NCI-H2196 treated with DMSO at 0.1 percent for 48 hours (cell line): ENCODE results near the gene TNS4.
"Not testable (repeated sequence)": the region's sequence is repeated elsewhere in the genome, so short reads cannot be mapped to it uniquely, and the experiment has no call there.

Experiments
- DNase-seq: peaks from one replicate; lab custom pipeline; 2025; ENCODE audit not compliant: unreplicated experiment; lab: John Stamatoyannopoulos, UW

The TNS4 gene, protein sequence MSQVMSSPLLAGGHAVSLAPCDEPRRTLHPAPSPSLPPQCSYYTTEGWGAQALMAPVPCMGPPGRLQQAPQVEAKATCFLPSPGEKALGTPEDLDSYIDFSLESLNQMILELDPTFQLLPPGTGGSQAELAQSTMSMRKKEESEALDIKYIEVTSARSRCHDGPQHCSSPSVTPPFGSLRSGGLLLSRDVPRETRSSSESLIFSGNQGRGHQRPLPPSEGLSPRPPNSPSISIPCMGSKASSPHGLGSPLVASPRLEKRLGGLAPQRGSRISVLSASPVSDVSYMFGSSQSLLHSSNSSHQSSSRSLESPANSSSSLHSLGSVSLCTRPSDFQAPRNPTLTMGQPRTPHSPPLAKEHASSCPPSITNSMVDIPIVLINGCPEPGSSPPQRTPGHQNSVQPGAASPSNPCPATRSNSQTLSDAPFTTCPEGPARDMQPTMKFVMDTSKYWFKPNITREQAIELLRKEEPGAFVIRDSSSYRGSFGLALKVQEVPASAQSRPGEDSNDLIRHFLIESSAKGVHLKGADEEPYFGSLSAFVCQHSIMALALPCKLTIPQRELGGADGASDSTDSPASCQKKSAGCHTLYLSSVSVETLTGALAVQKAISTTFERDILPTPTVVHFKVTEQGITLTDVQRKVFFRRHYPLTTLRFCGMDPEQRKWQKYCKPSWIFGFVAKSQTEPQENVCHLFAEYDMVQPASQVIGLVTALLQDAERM

DNA sequence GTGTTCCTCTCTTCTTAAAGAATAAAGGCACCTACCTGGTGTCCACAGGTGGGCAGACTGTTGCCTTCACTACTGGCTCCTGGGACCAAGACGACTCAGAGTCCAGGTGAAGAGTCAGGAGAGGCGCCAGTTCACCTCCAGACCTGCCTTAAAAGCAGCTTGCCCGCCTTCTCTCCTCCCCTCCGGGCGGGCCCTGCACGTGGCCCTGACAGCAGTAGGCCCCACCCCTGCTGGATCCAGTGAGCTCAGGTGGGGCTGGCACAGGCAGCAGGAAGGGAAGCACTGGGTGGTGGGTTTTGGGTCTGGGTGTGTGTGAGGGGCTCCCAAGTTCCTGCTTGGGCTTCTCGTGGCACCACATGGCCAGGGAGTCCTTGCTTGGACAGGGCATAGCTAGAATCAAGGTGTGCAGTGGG lies at the start of gene TNS4:
TNS4 (minus strand) TSS at position 125 of the 413 bp plus-strand sequence. CDS start 5,198 bp downstream, outside the sequence.
- no peak for DNase-seq

DNA sequence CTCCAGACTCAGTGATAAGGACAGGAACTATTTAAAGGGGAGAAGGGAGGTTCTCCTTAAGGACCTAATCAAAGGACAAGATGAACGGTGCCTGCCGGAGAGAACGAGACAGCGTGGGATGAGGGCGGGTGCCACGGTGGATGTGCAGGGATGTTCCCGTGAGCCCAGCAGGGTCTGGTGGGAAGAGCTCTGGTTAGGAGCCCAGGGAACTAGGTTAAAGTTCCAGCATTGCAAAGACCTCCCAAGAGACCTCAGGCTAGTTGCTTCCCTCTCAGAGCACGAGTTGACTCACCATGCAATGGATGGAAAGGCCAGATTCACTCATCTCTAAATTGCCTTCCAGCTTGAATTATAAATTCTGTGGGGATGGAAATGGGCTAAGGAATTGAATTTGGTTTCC lies 49.2 kb upstream of the TNS4 start:
- DNase-seq: no peak

DNA sequence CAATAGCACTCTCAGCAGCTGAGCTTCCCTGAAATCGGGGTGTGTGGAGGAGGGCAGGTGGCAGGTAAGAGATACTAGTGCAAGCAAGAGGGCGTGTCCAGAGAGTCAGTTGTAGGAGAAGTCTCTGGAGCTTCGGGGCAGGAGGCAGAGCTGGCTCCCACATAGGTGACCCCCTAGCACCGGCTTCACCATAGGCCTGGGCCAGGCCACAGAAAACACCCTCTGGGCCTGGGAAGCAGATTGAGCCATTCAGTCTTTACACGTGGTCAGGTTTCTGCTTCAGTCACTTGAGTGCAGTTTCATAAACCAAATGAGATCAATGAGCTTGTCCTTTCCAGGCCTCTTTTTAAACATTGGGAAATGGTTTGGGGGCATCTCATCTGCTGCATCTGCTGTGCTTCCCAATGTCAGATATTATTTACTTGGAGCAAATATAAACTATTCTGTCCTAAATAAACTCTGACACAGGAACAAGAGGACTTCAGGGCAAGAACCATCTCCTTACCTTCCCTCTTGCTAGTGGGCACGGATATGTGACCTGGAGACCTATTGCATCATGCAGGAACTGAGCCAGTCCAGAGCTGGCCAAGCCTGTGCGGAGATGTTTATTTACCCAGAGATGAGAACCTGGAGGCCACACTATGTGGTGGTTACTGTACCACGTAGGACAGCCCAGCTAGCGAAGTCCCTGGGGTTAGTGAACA lies 47.7 kb upstream of the TNS4 start:
- DNase-seq: peak; percentile 33

DNA sequence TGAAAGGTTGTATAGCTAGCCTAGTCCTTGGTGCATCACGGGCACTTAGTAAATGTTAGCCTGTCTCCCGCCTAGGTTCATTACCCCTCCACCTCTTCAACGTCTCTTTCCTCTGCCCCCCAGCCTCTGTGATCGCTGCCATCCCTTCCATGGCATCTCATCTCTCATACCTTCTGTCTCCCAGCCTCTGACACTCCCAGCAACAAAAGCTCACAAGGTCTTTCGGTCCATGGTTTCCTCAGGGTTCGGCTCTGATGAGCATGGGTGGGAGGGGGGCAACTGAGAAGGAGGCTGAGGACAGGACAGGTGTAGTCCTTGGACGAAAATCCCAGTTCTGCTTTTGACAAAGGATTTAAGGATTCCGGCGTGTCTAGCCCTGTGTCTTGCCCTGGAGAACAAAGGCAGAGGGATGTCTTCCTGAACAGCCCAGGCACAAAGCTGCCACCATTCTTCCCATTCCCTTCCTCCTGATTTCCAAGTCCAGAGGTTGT lies 47.1 kb upstream of the TNS4 start:
- DNase-seq: no peak

DNA sequence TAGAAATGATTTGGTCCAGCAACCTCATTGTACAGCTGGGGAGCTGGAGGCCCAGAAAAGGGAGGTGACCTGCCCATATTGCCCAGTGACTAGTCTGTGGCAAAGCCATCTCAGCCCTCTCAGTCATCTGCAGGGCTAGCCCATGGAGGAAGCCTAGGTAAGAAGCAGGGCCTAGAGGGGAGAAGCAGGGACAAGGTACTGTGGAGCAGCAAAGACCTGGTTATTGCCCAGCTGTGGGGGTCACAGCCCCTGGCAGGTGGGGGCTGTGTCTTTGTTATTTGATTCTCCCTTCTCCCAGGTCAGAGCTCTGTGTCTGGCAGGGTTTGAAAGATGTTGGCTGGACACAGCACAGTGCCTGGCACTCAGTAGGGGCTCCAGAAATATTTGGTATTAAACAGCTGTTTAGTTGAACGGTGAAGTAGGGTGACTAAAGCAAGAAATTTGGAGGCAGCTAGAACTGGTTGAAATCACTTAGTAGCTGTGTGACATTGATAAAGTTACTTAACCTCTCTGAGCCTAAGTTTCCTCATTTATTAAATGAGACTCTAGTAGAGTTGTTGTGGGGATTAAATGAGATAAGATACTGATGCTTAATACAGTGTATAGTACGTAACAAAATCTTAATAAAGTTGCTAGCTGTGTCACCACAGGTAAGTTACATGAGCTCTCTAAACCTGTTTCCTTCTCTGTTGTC lies 46.5 kb upstream of the TNS4 start:
- DNase-seq: no peak

DNA sequence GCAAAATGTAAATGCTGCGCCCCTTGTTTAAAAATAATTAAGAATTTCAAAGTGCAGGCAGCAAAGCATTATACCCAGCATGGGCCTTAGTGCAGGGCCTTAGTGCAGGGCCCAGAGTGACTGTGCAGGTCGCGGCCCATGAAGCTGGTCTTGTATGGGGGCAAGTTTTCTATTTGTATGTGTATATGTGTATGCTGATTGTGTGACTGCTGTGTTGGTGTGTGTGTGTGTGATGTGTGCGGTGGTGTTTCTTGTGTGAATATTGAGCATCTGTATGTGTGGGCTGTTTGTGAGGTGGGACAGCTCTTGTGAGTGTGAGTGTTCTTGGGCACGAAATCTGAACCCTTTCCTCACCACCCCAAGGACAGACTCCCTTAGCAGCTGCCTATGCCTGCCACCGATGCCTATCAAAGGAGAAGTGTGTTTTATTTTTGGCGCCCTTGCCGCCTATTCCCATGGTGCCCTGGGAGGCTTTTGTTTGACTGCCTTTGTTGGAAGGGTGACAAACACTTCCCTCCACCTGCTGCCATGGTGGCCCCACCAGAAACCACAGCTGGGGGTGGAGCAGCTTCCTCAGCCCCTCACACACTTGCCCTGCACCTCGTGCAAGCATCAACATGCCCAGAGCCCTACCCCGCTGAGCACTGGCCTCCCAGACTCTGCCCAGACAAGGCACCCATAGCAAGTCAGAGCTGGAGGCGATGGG lies 45.8 kb upstream of the TNS4 start:
- DNase-seq: peak; percentile 80

DNA sequence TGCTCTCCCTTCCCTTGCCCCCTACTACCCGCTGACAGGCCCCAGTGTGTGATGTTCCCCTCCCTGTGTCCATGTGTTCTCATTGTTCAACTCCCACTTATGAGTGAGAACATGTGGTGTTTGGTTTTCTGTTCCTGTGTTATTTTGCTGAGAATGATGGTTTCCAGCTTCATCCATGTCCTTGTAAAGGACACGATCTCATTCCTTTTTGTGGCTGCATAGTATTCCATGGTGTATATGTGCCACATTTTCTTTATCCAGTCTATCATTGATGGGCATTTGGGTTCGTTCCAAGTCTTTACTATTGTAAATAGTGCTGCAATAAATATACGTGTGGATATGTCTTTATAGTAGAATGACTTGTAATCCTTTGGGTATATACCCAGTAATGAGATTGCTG lies 45.1 kb upstream of the TNS4 start:
- DNase-seq: not testable (repeated sequence)

DNA sequence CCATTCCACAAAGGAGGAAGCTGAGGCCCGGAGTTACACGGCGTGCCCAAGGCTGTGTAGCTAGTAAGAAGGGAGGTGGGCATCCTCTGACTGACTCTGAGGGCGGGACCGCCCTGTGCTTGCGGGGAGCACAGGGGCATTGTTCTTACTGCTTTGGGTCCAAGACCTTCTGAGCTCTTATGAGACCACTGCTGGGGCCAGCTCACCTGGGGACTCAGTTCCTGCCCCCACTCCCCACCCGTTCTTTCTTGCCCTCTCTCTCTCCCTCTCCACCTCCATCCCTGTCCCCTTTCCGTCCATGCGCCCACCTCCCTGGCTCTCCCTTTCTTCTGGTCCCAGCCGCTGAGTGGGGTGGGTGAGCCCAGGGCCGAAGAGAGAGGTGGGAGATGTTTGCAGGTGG lies 44.2 kb upstream of the TNS4 start:
- DNase-seq: no peak

DNA sequence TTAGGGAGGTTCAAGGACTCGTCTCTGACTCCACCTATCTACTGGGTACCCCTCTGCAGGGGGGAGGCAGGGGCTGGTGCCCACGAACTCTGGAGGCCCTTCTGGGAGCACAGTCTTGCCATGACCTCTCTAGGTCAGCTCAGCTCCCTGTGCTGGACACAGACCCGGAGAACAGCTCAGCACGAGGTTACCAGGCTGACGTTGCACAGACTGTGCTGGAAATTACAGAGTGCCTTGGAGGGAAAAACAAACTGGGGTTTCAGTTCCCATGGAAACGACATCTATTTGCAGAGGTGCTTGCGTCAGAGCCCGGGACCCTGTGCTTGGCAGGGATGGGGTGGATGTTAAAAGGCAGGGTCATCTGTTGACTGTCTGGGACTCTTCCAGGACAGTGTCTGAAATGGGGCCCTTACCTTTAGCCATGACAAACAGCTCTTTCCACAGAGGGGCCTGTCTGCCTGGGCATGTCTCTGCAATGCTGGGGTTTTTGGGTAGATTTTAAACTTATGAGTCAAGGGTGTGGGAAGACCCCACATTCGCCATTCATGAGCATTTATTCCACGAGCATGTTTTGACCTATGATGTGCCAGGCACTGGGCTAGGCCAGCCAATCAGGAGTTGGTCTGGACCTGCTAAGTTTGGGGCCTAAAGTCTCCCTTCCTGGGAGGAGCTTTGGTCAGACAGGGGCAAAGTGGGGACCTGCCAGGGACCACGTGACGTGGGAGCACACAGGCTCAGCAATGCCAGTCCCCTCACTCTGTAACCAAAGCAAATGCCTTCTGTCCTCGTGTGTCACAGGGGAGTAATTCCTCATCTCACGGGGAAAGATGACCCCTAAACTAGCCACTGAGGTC lies 41.4 kb upstream of the TNS4 start:
- DNase-seq: no peak

DNA sequence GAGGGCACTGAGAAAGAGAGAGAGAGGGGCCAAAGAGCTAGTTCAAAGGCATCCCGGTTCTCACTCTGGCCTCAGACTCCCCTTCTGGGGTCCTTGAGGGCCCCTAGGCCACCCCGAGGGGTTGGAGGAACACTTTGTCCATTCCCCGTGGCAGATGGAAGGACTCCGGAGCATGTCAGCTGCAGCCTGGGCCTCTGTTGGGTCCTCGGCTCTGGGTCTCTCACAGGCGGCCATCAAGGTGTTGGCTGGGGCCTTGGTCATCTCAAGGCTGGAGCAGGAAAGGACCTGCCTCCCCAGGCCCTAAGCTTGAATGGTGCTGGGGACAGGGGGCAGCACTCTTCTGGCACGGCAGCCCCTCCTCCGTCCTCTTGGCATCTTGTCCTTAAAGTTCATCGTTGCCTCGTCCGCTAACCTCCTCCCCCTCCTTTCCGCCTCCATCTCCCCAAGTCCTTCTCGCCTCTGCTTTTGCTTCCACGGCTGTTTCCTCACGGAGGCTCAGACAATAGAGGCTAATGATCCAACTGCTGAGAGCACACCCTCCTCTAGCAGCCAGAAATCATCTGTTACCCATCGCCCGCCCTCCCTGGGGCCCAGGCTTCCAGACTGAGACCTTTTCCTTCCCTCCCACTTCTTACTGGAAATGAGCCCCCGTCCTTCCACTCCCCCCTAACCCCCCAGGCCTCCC lies 40.6 kb upstream of the TNS4 start:
- DNase-seq: no peak

DNA sequence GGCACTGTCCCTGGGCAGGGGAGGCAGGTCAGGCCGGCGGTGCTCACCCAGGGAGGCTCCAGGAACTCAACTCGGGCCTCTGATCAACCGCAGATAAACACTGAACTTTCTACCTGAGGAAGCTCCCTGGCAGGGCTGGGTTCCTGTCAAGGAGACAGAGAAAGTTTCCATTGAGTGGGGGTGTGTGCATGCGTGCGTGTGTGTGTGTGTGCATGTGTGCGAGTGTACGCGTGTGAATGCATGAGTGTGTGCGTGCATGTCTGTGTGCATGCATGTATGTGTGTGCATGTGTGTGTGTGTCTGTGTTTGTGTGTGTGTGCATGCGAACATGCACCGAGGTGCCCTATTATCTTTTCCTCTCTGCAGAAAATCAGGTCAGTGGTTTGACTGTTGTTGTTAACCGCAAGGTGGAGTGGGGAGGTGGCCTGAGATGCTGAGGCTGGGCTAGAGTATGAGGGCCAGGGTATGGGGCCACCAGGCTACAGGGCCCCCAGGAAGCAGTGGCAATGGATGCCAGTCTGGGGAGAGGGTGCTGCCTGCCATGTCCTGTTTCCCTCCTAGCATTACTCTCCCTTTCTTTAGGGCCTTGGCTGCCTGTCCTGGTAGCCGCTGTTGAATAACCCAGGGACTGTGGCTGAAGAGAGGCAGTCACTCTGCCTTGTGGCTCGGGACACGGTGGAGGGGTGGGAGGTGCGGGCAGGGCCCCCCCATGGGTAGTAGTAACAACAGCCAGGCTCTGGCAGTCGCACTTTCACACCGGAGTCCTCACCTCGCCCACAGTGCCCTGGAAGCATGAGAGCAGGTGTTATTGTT lies 39.8 kb upstream of the TNS4 start:
- no peak for DNase-seq

DNA sequence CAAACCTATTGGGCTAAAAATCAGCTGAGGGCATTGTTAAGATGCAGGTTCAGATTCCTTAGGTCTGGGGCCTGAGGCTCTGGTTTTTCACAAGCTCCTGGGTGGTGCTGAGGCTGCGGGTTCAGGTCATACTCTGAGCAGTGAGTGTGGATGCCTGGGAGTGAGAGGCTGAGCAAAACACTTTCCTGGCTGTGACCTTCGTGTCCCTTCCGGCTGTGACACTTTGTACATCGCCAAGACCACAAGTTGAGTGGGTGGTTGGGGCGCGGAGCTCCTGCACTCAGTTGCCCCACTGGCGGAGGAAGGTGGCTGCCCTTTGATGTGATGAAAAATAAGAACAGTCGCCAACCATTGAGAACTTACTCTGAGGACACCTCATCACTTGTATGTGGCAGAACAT lies 39.0 kb upstream of the TNS4 start:
- no peak for DNase-seq

DNA sequence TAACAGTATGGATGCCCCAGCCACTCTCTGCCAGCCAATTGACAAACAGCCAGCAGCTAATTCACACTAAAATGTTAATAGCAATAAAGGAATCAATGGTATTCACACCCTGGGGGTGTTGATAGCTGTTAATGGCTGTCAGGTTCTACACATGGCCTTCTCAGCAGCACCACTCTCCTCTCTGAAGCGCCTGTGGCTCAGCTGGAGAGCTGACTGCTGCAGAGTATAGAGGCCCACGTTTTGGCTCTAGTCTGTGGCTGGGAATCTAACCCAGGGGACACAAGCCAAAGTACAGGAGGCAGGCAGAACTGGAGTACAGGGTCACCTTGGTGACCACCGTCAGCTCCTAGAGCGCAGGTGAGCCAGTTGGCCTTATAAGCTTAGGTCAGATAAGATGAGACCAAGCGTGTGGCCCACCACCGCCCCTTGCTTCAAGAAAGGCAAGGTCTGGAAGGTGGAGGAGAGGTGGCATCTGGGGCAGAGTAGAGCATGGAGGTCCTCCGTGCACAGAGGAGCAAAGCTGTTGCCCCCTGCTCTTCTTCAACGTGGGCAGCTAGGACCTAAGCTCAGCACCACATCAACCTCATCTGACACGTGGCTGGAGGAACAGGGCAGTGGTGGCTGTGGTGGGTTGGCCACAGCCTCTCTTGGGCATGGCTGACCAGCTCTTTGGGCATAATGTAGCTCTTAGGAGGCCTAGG lies 38.4 kb upstream of the TNS4 start:
- DNase-seq: no peak

DNA sequence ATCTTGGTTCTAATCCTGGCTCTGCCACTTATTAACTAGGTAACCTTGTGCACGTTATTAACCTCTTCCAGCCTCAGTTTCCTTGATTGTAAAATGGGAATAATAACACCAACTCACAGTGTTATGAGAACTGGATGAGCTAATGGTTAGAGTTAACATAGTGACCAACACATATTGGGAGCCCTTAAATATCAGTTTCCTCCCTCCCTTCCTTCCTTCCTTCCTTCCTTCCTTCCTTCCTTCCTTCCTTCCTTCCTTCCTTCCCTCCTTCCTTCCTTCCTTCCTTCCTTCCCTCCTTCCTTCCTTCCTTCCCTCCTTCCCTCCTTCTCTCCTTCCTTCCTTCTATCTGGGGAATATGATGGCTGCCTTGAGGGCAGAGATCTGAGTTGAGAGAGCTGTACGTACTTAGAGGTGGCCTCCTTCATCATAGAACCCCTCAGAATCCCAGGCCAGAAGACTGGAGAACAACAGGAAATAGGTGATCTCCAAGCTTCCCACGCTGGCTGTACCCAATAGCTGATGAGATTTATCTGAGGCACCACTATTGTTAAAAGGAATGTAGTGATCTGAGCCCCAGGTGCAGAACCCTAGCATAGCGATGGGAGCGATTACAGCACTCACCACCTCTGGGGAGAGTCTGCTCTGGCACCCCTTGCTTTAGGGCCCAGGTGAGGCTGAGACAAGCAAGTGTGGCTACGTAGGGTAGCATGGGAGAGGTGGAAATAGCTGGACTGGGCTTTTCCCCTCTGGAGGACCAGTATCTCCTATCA lies 37.7 kb upstream of the TNS4 start:
- DNase-seq: no peak

DNA sequence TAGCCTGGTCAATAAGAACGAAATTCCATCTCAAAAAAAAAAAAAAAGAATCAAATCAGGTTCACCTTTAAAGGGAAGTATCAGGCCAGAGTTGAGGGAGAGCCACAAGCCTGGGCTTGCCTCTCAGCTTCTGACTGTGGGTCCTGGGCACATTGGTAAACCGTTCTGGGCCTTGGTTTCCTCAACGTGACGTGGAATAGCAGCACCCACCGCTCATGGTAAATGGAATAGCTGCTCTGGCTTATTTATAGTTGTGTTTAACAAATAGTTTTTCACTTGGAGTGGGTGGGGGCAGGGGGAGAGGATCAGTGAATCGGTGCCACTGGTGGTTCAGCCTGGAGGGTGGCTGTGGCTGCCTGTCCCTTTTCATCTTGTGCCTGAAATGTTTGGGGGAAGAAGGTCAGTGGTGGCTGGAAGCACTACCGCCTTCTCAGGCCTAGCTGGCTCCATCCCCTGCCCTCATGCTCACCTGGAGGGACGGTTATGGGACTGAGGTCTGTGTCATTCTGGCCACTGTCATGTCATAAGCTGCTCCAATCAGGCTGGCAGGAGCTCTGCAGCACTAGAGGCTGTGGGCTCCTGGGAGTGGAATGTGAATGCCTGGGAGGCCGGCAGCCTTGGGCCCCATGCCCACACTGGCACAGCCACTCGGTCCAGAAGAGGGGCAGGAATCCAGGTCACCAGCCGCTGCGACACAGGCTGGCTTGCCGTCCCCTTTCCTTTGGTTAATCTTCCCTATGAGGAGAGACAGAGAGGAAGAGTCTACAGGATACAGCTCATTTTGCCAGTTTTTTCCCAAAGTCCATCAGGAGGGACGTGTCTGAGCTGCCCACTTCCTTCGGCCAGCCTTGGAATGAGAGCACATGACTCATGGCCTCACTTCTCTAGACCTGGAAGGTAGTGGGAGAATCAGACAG lies 36.9 kb upstream of the TNS4 start:
- no peak for DNase-seq
